HepG2 (cell line): ENCODE measurements around the gene SLA2. TPM values are rescaled to one million over a fixed set of nuclear protein-coding genes. Genes with fewer than 3 reads are reported as not detected.

ENCODE experiments used
- ADNP ChIP-seq: sonication (generic); formaldehyde crosslinking; IDR thresholded peaks from 2 replicates; pipeline ENCODE4 v1.4.0; 2020; ENCODE audit warnings: missing genetic modification reagents
- GZF1 ChIP-seq: sonication (generic); formaldehyde crosslinking; IDR thresholded peaks from 2 replicates; pipeline ENCODE4 v1.5.1; 2020; ENCODE audit warnings: mild to moderate bottlenecking, missing genetic modification reagents
- MBD4 ChIP-seq: IDR thresholded peaks from 2 replicates; pipeline ENCODE4 v1.6.1; 2012; ENCODE audit warnings: low read length, inconsistent platforms, borderline replicate concordance
- NR2F1 ChIP-seq, 2 experiments: fragments of 450-650 bp in 1 of 2; formaldehyde crosslinking in 1 of 2; IDR thresholded peaks; 2 replicates each; pipeline versions ENCODE4 v1.5.0 to v1.6.1; 2016 to 2020; ENCODE audit warnings: mild to moderate bottlenecking in 1 of 2, missing compliant biosample characterization in 1 of 2, missing genetic modification reagents in 1 of 2, moderate library complexity in 1 of 2
- SIN3A ChIP-seq: IDR thresholded peaks from 2 replicates; pipeline ENCODE4 v1.6.1; 2011; ENCODE audit warnings: low read depth, mild to moderate bottlenecking, control low read depth, low read length, borderline replicate concordance
- ZNF20 ChIP-seq: sonication (generic); formaldehyde crosslinking; IDR thresholded peaks from 2 replicates; pipeline ENCODE4 v1.4.0; 2020; ENCODE audit warnings: mild to moderate bottlenecking, moderate library complexity, missing genetic modification reagents
- ZNF878 ChIP-seq: sonication (generic); formaldehyde crosslinking; IDR thresholded peaks from 2 replicates; pipeline ENCODE4 v1.8.1; 2023; ENCODE audit warnings: mild to moderate bottlenecking, missing genetic modification reagents, moderate library complexity
- ZSCAN20 ChIP-seq: sonication (generic); formaldehyde crosslinking; IDR thresholded peaks from 2 replicates; pipeline ENCODE4 v1.4.0; 2020; ENCODE audit warnings: missing genetic modification reagents, mild to moderate bottlenecking, borderline replicate concordance
- polyA plus RNA-seq, 8 experiments: library from polyadenylated mRNA; depleted of rRNA in 3 of 8; stranded (reverse) in 7 of 8; unstranded in 1 of 8; fragments of >200 nt; fragmentation: Illumina TruSeq in 4 of 8; extraction: Trizol in 4 of 8; gene quantifications; 2 replicates each; pipeline versions ENCODE4 v1.2.1 to v1.2.3, GENCODE V29; 2011 to 2016; ENCODE audit warnings: low read depth in 4 of 8, missing spikeins in 1 of 8, mixed read lengths in 1 of 8; ENCODE audit not compliant: insufficient read depth in 1 of 8
- total RNA-seq, 5 experiments: library from RNA; depleted of rRNA; stranded (reverse); fragments of >200 nt; fragmentation: Illumina TruSeq; extraction: Trizol; gene quantifications; 2 replicates each; pipeline ENCODE4 v1.2.3, GENCODE V29; 2016; ENCODE audit warnings: low read depth in 1 of 5
- TF ChIP-seq, protein P1 (sequence below): sonication (generic); formaldehyde crosslinking; conservative IDR thresholded peaks from 2 replicates; pipeline ENCODE4 v1.8.1; 2023; ENCODE audit warnings: missing genetic modification reagents
- TF ChIP-seq, protein P2 (sequence below): IDR thresholded peaks from 2 replicates; pipeline ENCODE4 v1.6.1; 2012; ENCODE audit warnings: low read depth, low read length, improper control_type of control experiment
- TF ChIP-seq, protein P3 (sequence below): sonication (generic); formaldehyde crosslinking; IDR thresholded peaks from 2 replicates; pipeline ENCODE4 v1.5.0; 2020; ENCODE audit warnings: missing genetic modification reagents, mild to moderate bottlenecking, borderline replicate concordance
- TF ChIP-seq, protein P4 (sequence below): sonication (generic); formaldehyde crosslinking; IDR thresholded peaks from 2 replicates; pipeline ENCODE4 v1.4.0; 2020; ENCODE audit warnings: missing genetic modification reagents
- TF ChIP-seq, protein P5 (sequence below): sonication (generic); formaldehyde crosslinking; IDR thresholded peaks from 2 replicates; pipeline ENCODE4 v1.9.0; 2021; ENCODE audit warnings: mild to moderate bottlenecking, missing genetic modification reagents
- TF ChIP-seq, protein P6 (sequence below): sonication (generic); formaldehyde crosslinking; IDR thresholded peaks from 2 replicates; pipeline ENCODE4 v1.5.0; 2020; ENCODE audit warnings: missing genetic modification reagents

Gene SLA2
- total and polyA plus RNA-seq, 2 of the 13 experiments (the other 11 are each of a cell fraction or from before 2014, with no cell fraction given), result 1.6 to 3.6 TPM

DNA sequence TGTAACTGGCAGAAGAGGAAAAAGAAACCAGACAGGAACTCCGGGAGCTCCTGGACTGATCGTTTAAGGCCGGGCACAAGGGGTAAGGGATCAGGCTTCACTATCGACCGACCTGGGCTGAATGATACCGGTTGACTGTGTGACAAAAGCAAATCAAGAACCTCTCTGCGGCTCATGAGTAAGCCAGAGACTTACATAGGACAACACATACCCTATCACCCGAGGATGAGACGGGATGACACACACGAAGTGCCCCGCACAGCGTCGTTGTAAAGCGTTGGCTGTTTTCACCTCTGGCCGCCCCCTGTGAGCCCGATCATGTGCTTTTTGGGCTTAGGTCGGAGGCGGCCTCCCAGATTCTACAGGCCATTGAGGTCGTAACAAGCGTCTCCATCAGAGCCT, 73.3 kb downstream of the SLA2 start (continued):
- TF ChIP-seq ZSCAN20 (CRISPR knock-in tag), result no peak
- no peak for TF ChIP-seq ZNF878 (CRISPR knock-in tag)
- TF ChIP-seq, protein P1, sequence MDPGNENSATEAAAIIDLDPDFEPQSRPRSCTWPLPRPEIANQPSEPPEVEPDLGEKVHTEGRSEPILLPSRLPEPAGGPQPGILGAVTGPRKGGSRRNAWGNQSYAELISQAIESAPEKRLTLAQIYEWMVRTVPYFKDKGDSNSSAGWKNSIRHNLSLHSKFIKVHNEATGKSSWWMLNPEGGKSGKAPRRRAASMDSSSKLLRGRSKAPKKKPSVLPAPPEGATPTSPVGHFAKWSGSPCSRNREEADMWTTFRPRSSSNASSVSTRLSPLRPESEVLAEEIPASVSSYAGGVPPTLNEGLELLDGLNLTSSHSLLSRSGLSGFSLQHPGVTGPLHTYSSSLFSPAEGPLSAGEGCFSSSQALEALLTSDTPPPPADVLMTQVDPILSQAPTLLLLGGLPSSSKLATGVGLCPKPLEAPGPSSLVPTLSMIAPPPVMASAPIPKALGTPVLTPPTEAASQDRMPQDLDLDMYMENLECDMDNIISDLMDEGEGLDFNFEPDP (CRISPR knock-in tag), result peak; percentile 63; the same call in 1 of the 2 replicates
- TF ChIP-seq, protein P2, sequence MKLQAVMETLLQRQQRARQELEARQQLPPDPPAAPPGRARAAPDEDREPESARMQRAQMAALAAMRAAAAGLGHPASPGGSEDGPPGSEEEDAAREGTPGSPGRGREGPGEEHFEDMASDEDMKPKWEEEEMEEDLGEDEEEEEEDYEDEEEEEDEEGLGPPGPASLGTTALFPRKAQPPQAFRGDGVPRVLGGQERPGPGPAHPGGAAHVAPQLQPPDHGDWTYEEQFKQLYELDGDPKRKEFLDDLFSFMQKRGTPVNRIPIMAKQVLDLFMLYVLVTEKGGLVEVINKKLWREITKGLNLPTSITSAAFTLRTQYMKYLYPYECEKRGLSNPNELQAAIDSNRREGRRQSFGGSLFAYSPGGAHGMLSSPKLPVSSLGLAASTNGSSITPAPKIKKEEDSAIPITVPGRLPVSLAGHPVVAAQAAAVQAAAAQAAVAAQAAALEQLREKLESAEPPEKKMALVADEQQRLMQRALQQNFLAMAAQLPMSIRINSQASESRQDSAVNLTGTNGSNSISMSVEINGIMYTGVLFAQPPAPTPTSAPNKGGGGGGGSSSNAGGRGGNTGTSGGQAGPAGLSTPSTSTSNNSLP, result no peak
- no peak for TF ChIP-seq NR2F1 (CRISPR knock-in tag; IDR thresholded peaks at IDR 0.05)
- TF ChIP-seq MBD4, result no peak
- no peak for TF ChIP-seq ZNF20 (CRISPR knock-in tag)
- no peak; the same call in 1 of the 2 replicates for TF ChIP-seq GZF1 (CRISPR knock-in tag)
- TF ChIP-seq SIN3A, result no peak
- TF ChIP-seq, protein P3, sequence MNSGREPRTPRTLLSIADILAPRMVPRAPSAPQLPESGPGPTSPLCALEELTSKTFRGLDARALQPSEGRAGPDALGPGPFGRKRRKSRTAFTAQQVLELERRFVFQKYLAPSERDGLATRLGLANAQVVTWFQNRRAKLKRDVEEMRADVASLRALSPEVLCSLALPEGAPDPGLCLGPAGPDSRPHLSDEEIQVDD (CRISPR knock-in tag), result no peak
- TF ChIP-seq, protein P4, sequence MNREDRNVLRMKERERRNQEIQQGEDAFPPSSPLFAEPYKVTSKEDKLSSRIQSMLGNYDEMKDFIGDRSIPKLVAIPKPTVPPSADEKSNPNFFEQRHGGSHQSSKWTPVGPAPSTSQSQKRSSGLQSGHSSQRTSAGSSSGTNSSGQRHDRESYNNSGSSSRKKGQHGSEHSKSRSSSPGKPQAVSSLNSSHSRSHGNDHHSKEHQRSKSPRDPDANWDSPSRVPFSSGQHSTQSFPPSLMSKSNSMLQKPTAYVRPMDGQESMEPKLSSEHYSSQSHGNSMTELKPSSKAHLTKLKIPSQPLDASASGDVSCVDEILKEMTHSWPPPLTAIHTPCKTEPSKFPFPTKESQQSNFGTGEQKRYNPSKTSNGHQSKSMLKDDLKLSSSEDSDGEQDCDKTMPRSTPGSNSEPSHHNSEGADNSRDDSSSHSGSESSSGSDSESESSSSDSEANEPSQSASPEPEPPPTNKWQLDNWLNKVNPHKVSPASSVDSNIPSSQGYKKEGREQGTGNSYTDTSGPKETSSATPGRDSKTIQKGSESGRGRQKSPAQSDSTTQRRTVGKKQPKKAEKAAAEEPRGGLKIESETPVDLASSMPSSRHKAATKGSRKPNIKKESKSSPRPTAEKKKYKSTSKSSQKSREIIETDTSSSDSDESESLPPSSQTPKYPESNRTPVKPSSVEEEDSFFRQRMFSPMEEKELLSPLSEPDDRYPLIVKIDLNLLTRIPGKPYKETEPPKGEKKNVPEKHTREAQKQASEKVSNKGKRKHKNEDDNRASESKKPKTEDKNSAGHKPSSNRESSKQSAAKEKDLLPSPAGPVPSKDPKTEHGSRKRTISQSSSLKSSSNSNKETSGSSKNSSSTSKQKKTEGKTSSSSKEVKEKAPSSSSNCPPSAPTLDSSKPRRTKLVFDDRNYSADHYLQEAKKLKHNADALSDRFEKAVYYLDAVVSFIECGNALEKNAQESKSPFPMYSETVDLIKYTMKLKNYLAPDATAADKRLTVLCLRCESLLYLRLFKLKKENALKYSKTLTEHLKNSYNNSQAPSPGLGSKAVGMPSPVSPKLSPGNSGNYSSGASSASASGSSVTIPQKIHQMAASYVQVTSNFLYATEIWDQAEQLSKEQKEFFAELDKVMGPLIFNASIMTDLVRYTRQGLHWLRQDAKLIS (CRISPR knock-in tag), result 0 out of 2 replicates have a peak, but pooled peaks have one; percentile 50
- no peak for TF ChIP-seq ADNP
- TF ChIP-seq, protein P5, sequence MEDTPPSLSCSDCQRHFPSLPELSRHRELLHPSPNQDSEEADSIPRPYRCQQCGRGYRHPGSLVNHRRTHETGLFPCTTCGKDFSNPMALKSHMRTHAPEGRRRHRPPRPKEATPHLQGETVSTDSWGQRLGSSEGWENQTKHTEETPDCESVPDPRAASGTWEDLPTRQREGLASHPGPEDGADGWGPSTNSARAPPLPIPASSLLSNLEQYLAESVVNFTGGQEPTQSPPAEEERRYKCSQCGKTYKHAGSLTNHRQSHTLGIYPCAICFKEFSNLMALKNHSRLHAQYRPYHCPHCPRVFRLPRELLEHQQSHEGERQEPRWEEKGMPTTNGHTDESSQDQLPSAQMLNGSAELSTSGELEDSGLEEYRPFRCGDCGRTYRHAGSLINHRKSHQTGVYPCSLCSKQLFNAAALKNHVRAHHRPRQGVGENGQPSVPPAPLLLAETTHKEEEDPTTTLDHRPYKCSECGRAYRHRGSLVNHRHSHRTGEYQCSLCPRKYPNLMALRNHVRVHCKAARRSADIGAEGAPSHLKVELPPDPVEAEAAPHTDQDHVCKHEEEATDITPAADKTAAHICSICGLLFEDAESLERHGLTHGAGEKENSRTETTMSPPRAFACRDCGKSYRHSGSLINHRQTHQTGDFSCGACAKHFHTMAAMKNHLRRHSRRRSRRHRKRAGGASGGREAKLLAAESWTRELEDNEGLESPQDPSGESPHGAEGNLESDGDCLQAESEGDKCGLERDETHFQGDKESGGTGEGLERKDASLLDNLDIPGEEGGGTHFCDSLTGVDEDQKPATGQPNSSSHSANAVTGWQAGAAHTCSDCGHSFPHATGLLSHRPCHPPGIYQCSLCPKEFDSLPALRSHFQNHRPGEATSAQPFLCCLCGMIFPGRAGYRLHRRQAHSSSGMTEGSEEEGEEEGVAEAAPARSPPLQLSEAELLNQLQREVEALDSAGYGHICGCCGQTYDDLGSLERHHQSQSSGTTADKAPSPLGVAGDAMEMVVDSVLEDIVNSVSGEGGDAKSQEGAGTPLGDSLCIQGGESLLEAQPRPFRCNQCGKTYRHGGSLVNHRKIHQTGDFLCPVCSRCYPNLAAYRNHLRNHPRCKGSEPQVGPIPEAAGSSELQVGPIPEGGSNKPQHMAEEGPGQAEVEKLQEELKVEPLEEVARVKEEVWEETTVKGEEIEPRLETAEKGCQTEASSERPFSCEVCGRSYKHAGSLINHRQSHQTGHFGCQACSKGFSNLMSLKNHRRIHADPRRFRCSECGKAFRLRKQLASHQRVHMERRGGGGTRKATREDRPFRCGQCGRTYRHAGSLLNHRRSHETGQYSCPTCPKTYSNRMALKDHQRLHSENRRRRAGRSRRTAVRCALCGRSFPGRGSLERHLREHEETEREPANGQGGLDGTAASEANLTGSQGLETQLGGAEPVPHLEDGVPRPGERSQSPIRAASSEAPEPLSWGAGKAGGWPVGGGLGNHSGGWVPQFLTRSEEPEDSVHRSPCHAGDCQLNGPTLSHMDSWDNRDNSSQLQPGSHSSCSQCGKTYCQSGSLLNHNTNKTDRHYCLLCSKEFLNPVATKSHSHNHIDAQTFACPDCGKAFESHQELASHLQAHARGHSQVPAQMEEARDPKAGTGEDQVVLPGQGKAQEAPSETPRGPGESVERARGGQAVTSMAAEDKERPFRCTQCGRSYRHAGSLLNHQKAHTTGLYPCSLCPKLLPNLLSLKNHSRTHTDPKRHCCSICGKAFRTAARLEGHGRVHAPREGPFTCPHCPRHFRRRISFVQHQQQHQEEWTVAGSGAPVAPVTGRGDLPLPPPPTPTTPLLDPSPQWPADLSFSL (CRISPR knock-in tag), result peak; percentile 48; the same call in 1 of the 2 replicates
- TF ChIP-seq, protein P6, sequence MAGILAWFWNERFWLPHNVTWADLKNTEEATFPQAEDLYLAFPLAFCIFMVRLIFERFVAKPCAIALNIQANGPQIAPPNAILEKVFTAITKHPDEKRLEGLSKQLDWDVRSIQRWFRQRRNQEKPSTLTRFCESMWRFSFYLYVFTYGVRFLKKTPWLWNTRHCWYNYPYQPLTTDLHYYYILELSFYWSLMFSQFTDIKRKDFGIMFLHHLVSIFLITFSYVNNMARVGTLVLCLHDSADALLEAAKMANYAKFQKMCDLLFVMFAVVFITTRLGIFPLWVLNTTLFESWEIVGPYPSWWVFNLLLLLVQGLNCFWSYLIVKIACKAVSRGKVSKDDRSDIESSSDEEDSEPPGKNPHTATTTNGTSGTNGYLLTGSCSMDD (CRISPR knock-in tag), result no peak
